ENCODE data around the gene TNFSF11.

TNFSF11 gene

GRCh38 chr13:42643076-42643475, 69.1 kb downstream of the TNFSF11 start:
- no peak for DNase-seq (ENCODE audit: low read depth)
- TF ChIP-seq CTCF (IDR thresholded peaks at IDR 0.05; ENCODE audit: low read length, missing control alignments) = no peak
- H3K4me3 ChIP-seq (replicated peaks; ENCODE audit: low read depth, low read length) = no peak overlapping the region

GRCh38 chr13:42644841-42645240, 70.9 kb downstream of the TNFSF11 start:
- no peak overlapping the region for H3K4me3 ChIP-seq (replicated peaks; ENCODE audit: low read depth, low read length)
- no peak for DNase-seq (ENCODE audit: low read depth)
- no peak for TF ChIP-seq CTCF (IDR thresholded peaks at IDR 0.05; ENCODE audit: low read length, missing control alignments)

GRCh38 chr13:42645717-42646116, 71.8 kb downstream of the TNFSF11 start:
- TF ChIP-seq CTCF (IDR thresholded peaks at IDR 0.05; ENCODE audit: low read length, missing control alignments) = no peak
- DNase-seq (ENCODE audit: low read depth) = no peak
- no peak overlapping the region for H3K4me3 ChIP-seq (replicated peaks; ENCODE audit: low read depth, low read length)

GRCh38 chr13:42649141-42649540, 75.2 kb downstream of the TNFSF11 start:
- no peak overlapping the region for H3K4me3 ChIP-seq (replicated peaks; ENCODE audit: low read depth, low read length)
- no peak for TF ChIP-seq CTCF (IDR thresholded peaks at IDR 0.05; ENCODE audit: low read length, missing control alignments)
- no peak for DNase-seq (ENCODE audit: low read depth)

DNA sequence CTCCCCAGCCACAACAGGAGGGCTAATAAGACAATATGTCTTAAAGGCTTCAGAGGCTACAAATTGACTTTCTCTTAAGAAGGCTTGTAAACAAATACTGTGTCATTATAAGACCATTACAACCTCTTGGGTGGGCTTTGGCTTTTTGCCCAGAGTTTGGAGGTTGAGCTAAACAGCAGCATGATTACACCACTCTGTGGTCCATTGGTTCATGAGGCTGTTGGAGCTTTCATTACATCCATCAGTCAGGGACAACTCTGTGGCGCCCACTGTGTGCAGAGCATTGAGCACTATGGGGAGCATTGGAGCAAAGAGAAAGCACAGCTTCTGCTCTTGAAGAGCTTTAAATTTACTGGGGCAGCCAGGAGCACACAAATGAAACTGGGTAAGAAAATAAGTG, 75.9 kb downstream of the TNFSF11 start:
- no peak for TF ChIP-seq CTCF (IDR thresholded peaks at IDR 0.05; ENCODE audit: low read length, missing control alignments)
- DNase-seq (ENCODE audit: low read depth) = no peak
- H3K4me3 ChIP-seq (replicated peaks; ENCODE audit: low read depth, low read length) = no peak overlapping the region

- H3K4me3 ChIP-seq (replicated peaks; ENCODE audit: low read depth, low read length) = no peak overlapping the region
- DNase-seq (ENCODE audit: low read depth) = no peak
- no peak for TF ChIP-seq CTCF (IDR thresholded peaks at IDR 0.05; ENCODE audit: low read length, missing control alignments)
These were observed 76.6 kb downstream of the TNFSF11 start for GRCh38 chr13:42650506-42650905.

GRCh38 chr13:42651936-42652641, 78.1 kb downstream of the TNFSF11 start:
- TF ChIP-seq CTCF (IDR thresholded peaks at IDR 0.05; ENCODE audit: low read length, missing control alignments) = no peak
- no peak for DNase-seq (ENCODE audit: low read depth)
- no peak overlapping the region for H3K4me3 ChIP-seq (replicated peaks; ENCODE audit: low read depth, low read length)
